DMS153 treated with DMSO at 0.1 percent for 48 hours (cell line): ENCODE measurements around the gene GRK4.
"Not testable (repeated sequence)": the region's sequence is repeated elsewhere in the genome, so short reads cannot be mapped to it uniquely, and the experiment has no call there.

Experiments
- DNase-seq: peaks from one replicate; lab custom pipeline; 2025; ENCODE audit not compliant: unreplicated experiment; lab: John Stamatoyannopoulos, UW

Gene GRK4

DNA sequence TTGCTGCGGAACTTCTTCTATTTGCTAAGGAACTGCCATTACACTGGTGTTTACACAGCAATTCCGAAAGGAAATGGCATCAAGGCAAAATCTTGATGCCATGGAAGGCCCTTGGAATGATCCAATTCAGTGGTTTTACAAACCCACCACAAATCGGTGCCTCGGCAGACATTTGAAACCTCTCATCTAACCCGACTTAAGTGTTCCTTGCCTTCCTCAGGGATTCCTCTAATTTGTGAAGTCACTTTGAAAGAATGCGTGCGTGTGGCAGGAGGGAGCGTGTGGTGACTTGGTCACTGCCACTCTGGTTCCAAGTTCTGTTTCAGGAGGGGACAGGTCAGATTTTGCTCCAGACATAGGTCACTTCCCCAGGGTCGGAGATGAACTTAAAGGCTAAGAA is 4.9 kb upstream of the GRK4 start:
- DNase-seq, result no peak

DNA sequence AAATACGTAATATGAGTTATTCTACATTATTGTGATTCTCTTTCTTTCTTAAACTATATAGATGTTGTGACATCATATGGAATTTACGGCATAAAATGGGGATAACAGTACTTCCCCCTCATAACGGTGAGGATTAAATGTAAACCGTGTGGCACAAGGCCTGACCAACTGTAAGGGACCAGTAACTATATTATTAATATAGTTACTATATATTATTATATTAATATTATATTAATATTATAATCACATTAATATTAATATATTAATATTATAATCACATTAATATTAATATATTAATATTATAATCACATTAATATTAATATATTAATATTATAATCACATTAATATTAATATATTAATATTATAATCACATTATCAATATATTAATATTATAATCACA is 2.9 kb upstream of the GRK4 start:
- not testable (repeated sequence) for DNase-seq

DNA sequence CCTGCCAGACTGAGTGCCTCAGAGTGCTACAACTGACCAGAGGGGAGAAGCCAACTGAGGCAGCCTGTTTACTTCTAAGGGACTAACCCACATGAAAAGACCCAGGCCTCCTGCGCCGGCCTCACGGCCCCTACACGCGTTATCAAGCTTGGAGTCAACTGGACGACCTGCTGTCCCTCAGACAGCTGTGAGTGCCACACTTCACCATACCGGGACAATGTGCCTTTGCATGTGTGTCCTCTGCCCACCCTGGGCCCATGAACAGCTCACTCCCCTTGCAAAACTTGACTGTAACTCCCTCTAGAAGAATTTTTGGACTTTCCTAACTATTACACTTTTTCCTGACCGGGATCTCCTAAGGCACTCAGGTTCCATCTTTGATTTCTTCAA is 2.0 kb upstream of the GRK4 start:
- DNase-seq, result no peak

DNA sequence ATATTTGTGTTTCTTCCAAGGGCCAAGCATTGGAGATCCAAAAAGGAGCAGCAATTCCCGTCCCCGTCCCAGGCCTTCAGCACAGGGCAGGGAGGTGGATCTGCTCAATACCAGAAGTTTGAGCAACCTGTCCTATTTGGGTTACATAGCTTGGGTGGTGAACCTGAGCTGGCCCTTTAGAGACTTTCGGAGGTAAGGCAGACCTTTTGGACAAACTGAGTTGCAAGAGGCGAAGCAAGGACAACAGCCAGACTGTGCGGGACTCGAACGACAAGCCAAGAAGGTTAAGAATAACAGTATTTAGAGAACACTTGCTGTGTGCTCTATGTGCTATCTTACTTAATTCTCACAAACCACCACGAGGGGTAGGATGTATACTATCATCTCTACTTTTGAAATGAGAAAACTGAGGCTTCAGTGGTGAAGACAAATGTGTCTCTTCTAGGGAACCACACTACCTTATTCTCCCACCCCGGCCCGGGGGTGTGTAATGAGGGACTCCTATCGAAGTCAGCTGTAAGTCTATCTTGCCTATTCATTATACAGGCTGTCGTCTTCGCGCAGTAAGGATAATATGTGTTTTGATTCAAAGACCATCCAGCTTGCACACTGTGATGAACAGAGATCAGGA is 1.4 kb upstream of the GRK4 start:
- no peak for DNase-seq

DNA sequence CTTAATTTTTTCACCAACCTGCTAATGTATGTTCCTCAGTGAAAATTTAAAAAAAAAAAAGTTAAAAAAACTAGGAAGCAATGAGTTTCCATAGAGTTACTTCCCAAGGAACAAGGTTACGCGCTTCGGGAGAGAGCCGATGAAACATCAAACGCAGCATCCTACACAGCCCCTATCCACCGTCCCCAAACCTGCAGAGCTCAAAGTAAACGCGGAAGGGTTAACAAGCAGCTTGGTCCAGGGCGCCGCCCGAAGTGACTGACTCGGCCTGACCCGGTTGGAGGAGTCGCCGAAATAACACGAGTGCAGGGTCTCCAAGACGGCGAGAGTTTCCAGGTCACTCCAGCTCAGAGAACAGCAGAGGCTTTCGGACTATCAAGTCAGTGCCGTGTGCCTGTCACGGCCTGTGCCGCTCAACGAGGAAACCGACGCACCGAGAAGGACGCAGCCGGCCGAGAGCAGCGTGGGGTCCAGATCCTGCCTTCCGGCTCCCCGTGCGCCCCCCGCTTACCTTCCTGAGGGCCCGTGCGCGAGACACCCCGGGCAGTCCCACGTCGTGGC is 677 bp upstream of the GRK4 start:
- DNase-seq, result no peak

DNA sequence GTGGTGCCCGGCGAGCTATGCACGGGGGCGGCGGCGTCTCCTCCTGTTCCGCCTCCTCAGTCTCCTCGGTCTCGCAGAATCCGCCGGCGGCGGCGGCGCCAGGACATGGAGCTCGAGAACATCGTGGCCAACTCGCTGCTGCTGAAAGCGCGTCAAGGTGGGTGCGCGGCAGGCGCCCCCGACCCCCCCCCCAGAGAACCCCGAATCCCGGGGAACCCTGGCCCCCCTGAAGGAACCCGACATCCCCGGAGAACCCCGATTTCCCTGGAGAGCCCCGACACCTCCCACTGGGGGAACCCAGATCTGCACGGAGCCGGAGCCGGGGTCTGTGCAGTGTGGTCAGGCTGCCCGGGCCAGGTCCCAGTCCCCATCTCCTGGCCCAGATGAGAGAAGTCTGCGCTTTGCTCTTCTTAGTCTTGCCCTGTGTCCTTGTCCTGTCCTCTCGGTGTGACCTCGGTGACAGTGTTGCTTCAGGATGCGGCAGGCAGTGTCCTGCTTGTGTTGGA is 648 bp downstream of the GRK4 start:
- no peak for DNase-seq

DNA sequence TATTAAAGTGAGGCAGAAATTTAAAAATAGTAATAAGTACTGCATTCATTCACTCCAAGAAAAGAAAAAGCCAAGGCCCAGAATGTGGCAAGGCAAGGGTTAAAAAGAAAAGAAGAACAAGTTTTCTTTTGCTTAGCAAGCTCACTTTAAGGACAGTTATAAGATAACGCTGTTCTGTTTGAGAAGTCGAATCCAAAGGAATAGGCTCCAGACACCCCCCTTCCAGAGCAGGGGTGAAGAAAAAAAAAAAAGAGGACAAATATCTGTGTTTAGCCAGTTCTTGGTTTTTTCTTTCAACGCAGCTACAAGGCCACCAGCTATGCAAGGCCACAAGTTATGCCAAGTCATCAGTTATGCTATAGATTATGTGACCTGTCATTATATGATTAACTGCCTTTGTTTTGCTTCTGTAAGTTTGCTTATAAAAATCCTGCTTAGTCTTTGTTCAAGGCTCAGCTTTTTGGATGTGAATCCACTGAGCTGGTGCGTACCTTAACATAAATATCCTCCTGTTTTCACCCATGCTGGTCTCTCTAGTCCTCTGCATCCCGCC is 1.4 kb downstream of the GRK4 start:
- no peak for DNase-seq

DNA sequence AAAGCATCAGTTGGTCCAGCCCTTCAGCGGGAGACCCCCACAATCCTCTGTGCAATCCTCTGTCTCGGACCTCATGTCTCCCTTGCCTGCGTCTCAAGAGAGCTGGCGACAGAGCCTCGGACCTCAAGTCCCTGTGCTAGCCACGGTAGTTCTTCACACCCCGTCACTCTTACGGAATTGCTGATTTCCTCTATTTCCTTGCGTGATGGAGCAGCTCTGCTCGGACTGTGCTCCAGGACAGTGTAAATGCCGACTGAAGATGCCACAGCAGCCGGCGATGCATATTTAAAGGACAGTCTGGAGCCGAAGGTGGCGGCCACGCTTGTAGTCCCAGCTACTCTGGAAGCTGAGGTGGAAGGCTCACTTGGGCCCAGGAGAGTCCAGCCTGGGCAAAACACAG is 1.9 kb downstream of the GRK4 start:
- DNase-seq, result no peak

DNA sequence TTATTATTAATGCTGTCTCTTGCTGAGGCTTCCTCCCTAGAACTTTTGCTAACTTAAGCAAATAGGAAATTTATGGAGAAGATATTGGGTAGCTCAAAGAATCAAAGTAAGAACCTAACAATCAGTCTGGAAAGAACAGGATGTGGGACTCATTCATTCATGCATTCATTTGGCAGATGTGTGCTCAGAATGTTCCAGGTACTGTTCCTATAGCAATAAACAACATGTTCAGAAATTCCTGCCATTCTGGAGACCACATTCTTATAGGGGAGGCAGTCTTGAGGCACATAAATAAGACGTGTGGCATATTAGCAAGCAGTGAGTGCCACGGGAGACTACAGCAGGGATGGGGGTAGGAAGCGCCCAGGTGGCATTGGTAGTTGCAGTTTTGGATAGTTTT is 5.0 kb downstream of the GRK4 start:
- DNase-seq, result no peak

DNA sequence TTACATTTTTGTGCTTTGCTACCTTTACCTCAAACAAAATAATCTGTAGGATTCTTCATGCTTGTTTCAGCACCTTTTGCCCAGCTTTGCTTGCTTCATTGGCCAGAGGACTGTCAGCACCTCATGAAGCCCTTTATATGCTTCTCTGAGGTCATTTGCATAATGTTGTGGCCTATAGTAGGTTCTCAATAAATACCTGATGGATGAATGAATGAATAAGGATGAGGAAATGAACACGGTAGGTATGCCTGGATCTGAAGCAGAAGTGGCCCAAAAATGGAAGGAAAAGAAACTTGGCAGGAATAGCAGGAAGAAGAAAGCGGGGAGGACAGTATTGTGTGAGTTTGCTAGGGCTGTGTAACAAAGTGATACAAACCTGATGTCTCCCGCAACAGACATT is 7.9 kb downstream of the GRK4 start:
- DNase-seq, result no peak

DNA sequence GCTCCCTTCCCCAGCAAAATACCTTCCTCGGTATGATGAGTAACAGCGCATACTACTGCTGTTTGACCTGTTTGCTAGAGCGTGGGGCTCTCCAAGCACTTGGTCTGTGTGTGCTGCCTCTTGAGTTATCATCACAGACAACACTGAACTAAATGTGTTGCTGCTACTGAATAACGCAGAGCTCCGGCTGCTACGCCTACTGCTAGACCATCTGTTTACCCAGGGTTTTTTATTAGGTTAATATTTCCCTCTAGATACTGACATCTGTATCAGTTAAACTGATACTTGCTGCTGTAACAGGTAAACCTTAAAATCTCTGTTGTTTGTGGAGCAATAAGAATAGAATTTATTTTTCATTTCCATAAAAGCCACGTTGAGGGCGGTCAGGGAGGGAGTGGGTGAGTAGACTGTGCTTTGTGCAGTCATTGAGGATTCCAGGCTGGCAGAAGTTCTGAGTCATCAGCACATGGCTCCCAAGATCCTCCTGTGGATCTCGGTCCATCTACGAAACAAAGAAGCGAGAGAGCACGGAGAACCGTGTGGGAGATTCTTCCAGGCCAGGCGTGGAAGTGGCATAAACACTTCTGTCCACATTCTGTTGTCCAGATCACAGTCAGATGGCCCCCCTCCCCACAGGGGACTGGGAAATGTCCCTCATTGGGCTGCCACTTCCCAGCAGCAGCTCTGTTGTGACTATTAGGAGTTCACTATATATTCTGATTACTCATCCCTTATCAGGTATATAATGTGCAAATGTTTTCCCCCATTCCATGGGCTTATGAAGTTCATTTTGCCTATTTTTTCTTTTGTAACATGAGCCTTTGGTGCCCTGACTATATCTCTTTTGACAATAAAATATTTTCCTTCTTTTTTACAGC is 14.1 kb downstream of the GRK4 start:
- DNase-seq, result no peak

DNA sequence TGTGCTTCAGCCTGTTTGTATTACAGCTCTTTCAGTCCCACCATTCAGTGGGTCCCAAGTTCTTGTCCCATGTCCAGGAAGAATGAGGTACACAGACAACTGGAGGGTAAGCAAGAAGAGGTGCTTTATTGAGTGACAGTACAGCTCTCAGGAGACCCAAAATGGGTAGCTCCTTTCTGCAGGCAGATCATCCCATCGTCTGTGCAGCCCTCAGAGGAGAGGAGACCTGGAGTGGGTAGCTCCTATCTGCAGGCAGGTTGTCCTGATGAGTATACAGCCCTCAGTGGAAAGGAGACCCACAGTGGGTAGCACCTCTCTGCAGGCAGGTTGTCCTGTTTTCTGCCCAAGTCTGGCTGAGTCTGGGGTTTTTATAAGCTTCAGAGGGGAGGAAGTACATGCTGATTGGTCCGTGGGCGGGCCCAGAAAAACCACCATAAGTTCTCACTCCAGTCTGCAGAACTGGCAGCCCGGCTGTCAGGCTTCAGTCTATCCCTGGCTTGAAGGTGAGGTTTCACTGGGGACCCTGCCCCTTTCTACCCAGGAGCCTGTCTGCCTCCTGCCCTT is 18.0 kb downstream of the GRK4 start:
- no peak for DNase-seq

DNA sequence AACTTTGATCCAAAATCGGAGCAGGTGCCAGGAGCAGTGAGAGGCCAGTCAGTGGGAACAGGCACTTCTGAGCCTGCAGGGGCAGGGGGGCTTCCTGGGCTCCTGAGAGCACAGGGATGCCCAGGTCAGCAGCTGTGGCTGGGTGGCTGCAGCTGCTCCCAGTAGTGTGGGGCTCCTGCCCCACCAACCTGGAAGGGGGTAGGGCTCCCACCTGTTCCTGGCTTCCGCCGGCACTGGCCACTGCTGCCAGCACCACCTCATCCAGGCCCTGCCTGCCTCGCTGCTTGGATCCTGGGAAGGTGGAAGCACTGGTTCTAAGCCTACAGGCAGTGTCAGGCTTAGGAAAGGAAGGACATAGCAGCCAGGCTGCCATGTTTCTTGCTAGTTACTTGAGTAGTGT is 18.6 kb downstream of the GRK4 start:
- DNase-seq, result no peak

DNA sequence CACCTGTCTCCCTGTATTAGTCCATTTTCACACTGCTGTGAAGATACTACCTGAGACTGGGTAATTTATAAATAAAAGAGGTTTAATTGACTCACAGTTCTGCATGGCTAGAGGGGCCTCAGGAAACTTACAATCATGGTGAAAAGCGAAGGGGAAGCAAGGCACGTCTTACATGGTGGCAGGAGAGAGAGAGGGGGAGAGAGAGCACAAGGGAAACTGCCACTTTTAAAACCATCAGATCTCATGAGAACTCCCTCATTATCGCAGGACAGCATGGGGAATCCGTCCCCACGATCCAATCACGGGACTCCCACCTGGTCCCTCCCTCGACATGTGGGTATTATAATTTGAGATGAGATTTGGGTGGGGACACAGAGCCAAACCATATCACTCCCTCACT is 20.3 kb downstream of the GRK4 start:
- not testable (repeated sequence) for DNase-seq

DNA sequence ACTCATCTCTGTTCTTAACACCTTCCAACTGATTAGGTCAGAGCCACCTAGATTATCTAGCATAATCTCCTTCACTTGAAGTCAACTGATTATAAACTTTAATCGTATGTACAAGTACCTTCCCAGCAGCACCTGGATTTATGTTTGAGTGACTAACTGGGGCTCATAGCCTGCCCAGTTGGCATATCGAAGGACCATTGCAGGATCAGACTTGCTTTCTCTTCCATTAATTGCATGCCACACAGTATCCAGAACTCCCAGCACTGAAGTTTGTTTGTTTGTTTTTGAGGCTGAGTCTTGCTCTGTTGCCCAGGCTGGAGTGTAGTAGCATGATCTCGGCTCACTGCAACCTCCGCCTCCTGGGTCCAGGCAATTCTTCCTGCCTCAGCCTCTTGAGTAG is 27.9 kb downstream of the GRK4 start:
- no peak for DNase-seq

DNA sequence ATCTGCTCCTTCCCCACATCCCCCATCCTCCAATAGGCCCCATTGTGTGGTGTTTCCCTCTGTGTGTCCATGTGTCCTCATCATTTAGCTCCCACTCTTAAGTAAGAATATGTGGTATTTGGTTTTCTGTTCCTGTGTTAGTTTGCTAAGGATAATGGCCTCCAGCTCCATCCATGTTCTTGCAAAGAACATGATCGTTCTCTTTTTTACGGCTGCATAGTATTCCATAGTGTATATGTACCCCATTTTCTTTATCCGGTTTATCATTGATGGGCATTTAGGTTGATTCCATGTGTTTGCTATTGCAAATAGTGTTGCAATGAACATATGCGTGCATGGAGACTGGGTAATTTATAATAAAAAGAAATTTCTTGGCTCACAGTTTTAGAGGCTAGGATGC is 31.5 kb downstream of the GRK4 start:
- DNase-seq, result no peak

DNA sequence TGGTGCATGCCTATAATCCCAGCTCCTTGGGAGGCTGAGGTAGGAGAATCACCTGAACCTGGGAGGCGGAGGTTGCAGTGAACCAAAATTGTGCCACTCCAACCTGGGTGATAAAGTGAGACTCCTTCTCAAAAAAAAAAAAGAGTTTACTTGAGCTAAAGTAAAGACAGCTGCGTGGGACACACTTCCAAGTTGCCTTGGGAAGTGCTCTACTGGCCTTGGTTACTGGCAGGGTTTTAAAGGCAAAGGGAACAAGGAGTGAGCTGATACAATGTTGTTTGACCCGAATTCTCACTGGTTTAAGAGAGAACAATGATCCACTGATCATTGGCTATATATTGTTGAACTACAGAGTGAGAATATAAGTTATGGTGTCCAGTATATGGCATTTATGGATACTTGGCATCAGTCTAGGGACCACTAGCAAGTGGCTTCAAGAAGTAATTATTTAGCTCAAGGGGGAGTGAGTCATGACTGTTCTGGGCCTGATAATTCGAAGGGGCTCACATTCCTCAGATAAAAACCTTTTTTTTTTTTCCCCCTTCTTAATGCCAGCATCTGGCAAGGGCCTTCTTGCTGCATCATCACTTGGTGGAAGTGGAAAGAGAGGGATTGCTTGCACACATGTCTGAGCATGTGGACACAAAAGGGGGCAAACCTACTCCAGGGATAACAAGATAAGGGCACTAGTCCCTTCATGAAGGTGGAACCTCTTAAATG is 32.3 kb downstream of the GRK4 start:
- no peak for DNase-seq

DNA sequence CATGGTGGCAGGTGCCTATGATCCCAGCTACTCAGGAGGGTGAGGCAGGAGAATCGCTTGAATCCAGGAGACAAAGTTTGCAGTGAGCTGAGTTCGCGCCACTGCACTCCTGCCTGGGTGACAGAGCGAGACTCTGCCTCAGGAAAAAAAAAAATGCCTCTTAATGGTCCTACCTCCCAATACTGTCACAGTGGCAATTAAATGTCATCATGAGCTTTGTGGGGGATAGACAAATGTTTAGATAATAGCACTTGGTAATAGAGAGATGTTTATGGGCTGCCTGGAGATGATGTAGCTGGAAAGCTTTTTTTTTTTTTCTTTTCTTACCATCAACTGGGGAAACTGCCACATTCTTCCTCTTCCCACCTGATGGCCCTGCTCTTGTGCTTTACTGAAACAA is 33.0 kb downstream of the GRK4 start:
- DNase-seq, result no peak

DNA sequence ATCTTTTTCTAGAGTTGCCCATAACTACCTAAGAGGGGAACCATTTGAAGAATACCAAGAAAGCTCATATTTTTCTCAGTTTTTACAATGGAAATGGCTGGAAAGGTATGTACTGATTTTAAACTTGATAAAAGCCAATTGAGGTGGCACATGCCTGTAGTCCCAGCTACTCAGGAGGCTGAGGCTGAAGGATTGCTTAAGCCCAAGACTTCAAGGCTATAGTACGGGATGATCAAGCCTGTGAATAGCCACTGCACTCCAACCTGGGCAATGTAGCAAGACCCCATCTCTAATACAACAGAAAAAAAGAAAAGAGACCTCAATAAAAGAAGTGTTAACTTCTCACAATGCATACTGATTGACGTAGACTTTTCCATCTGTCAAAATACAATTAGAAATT is 44.4 kb downstream of the GRK4 start:
- no peak for DNase-seq

DNA sequence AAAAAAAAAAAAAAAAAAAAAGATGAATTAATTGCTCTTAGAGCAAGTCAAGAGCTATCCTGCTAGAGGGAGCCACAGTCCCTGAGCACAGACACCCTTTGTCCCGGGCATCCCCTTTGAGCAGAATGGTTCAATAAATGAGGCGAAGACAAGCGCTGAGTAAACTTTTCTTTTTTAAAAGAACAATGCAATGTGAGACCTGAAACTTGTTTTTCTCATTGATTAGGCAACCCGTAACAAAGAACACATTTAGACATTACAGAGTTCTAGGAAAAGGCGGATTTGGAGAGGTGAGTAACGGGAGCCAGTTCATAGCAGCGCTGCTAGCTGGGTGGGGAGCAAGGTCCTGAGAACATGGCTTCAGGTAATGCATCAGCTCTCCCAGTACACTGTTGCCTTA is 46.1 kb downstream of the GRK4 start:
- no peak for DNase-seq

DNA sequence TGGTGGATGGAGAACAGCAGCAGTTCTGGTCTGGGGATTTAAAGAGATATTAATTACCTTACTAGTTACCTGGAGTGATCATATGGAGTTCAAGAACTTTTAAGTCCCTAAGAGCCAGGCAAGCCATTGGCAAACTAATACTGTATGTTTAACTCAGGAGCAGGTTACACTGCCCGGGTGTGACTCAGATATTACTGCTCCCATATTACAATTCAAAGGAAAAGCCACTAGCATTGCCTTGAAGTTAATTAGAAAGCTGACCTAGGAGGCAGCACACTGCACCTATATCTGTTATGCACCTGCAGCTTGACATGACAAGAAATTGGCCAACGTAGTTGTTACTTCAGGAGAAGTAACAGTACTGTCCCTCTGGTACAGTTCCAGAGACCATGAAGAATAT is 47.2 kb downstream of the GRK4 start:
- DNase-seq, result no peak
